MCF 10A (cell line): ENCODE measurements around the gene LASP1NB.

Source experiments
- BruUV-seq: library from RNA; stranded (reverse); fragments of 400-500 nt; replicated peaks from 2 replicates; lab custom pipeline; 2021; lab: Mats Ljungman, UMichigan
- CTCF ChIA-PET: fragments of 300-600 bp; sonication (Branson Sonifier 250); formaldehyde crosslinking; extraction: SDS; loops from one replicate; lab custom pipeline; 2021; ENCODE audit warnings: antibody characterized with exemption, inconsistent platforms; lab: Yijun Ruan, JAX
- POLR2A ChIA-PET: fragments of 300-600, 350-650 bp; sonication (Branson Sonifier 250); formaldehyde crosslinking; extraction: SDS; loops from one replicate; lab custom pipeline; 2020; ENCODE audit warnings: antibody characterized with exemption, inconsistent platforms; lab: Yijun Ruan, JAX
- DNase-seq: peaks from one replicate; pipeline ENCODE4 v3.0.0-alpha.2; 2018; ENCODE audit not compliant: unreplicated experiment
- H3K27ac Mint-ChIP-seq: one replicate; pipeline ENCODE4 v1.8.0; 2022; ENCODE audit warnings: mild to moderate bottlenecking, low read depth, mixed read lengths; ENCODE audit not compliant: unreplicated experiment
- H3K27me3 Mint-ChIP-seq: one replicate; pipeline ENCODE4 v1.8.0; 2022; ENCODE audit warnings: mixed read lengths; ENCODE audit not compliant: insufficient read depth, unreplicated experiment
- H3K36me3 Mint-ChIP-seq: one replicate; pipeline ENCODE4 v1.8.0; 2022; ENCODE audit warnings: mild to moderate bottlenecking, moderate library complexity, mixed read lengths; ENCODE audit not compliant: insufficient read depth, unreplicated experiment
- H3K4me1 Mint-ChIP-seq: one replicate; pipeline ENCODE4 v1.8.0; 2022; ENCODE audit warnings: mixed read lengths; ENCODE audit not compliant: insufficient read depth, unreplicated experiment
- H3K4me3 Mint-ChIP-seq: one replicate; pipeline ENCODE4 v1.8.0; 2022; ENCODE audit warnings: mild to moderate bottlenecking, moderate library complexity, mixed read lengths; ENCODE audit not compliant: unreplicated experiment
- H3K9me3 Mint-ChIP-seq: one replicate; pipeline ENCODE4 v1.8.0; 2022; ENCODE audit warnings: mixed read lengths; ENCODE audit not compliant: unreplicated experiment
- CTCF ChIP-seq: fragments of 200-600 bp; IDR thresholded peaks from one replicate; pipeline ENCODE4 v1.8.0; 2022; ENCODE audit warnings: antibody characterized with exemption, mild to moderate bottlenecking; ENCODE audit not compliant: unreplicated experiment
- intact Hi-C: fragments of 100-400 bp; cut with micrococcal nuclease; formaldehyde crosslinking; loops from 2 replicates; pipeline ENCODE4 v1.14.1; 2022

Gene LASP1NB

GRCh38 chr17:38958326-38958725 is 32.9 kb downstream of the LASP1NB start:
- Mint-ChIP-seq H3K4me3 (no peak overlapping the region), H3K9me3 (no peaks in the 10 kb centered on the region), H3K27ac (no peak overlapping the region), H3K4me1 (no peaks in the 10 kb centered on the region), H3K36me3 (no peaks in the 10 kb centered on the region), H3K27me3 (no peaks in the 10 kb centered on the region)
- BruUV-seq, result no TSS peak
- TF ChIP-seq CTCF, result no peak
- intact Hi-C loops, result no loop called here
- CTCF ChIA-PET, result interaction anchor here (0.6 to 0.9 kb wide), 4 partner anchors 15 to 208 kb away, joined by 3 to 5 read pairs (median 4); no protein-coding TSS in a partner anchor
- POLR2A ChIA-PET, result interaction anchor here (0.6 to 0.7 kb wide), 2 partner anchors 61 to 372 kb away, joined by 3 read pairs; no protein-coding TSS in a partner anchor
- no peak for DNase-seq

GRCh38 chr17:38958756-38959155 is 33.3 kb downstream of the LASP1NB start:
- Mint-ChIP-seq H3K4me1 (no peaks in the 10 kb centered on the region), H3K27me3 (no peaks in the 10 kb centered on the region), H3K36me3 (no peaks in the 10 kb centered on the region), H3K27ac (no peak overlapping the region), H3K9me3 (no peaks in the 10 kb centered on the region), H3K4me3 (no peak overlapping the region)
- no TSS peak for BruUV-seq
- no peak for DNase-seq
- no peak for TF ChIP-seq CTCF
- intact Hi-C loops, result no loop called here
- ChIA-PET CTCF (interaction anchor here (0.6 to 0.9 kb wide), 4 partner anchors 16 to 208 kb away, joined by 3 to 5 read pairs (median 4); no protein-coding TSS in a partner anchor), POLR2A (interaction anchor here (0.6 to 0.7 kb wide), 2 partner anchors 61 to 371 kb away, joined by 3 read pairs; no protein-coding TSS in a partner anchor)

- no peak for DNase-seq
- no peak overlapping the region for H3K4me3 Mint-ChIP-seq
- intact Hi-C loops, result no loop called here
- no TSS peak for BruUV-seq
- H3K9me3 Mint-ChIP-seq, result no peaks in the 10 kb centered on the region
- no peaks in the 10 kb centered on the region for H3K36me3 Mint-ChIP-seq
- no peaks in the 10 kb centered on the region for H3K27me3 Mint-ChIP-seq
- no peak overlapping the region for H3K27ac Mint-ChIP-seq
- TF ChIP-seq CTCF, result no peak
- POLR2A ChIA-PET, result interaction anchor here (0.8 kb wide), 1 partner anchor 13 kb away, joined by 3 read pairs; no protein-coding TSS in a partner anchor
- CTCF ChIA-PET, result interaction anchor here (0.6 kb wide), 1 partner anchor 202 kb away, joined by 3 read pairs; no protein-coding TSS in a partner anchor
- H3K4me1 Mint-ChIP-seq, result no peaks in the 10 kb centered on the region
Measured at GRCh38 chr17:38959508-38959907, 34.1 kb downstream of the LASP1NB start.

GRCh38 chr17:38960402-38960801 is 35.0 kb downstream of the LASP1NB start:
- no peak for TF ChIP-seq CTCF
- Mint-ChIP-seq H3K27ac (no peak overlapping the region), H3K9me3 (no peaks in the 10 kb centered on the region), H3K4me3 (no peak overlapping the region), H3K36me3 (no peaks in the 10 kb centered on the region), H3K27me3 (no peaks in the 10 kb centered on the region), H3K4me1 (no peaks in the 10 kb centered on the region)
- DNase-seq, result no peak
- BruUV-seq, result no TSS peak
- ChIA-PET POLR2A (interaction anchor here (0.8 kb wide), 1 partner anchor 12 kb away, joined by 3 read pairs; no protein-coding TSS in a partner anchor), CTCF (interaction anchor here (0.6 kb wide), 2 partner anchors 8 to 201 kb away, joined by 3 read pairs; no protein-coding TSS in a partner anchor)
- intact Hi-C loops, result no loop called here
